K562 (cell line): ENCODE data around the gene PLCB1.

Experiments
- CHD2 ChIP-seq: IDR thresholded peaks from 2 replicates; pipeline ENCODE4 v1.6.1; 2011; ENCODE audit warnings: low read depth, low read length
- E2F3 ChIP-seq: fragments of 250-450 bp; sonication (Bioruptor Pico); IDR thresholded peaks from 2 replicates; pipeline ENCODE4 v1.4.0; 2020; ENCODE audit warnings: mild to moderate bottlenecking
- ELK1 ChIP-seq: sonication (generic); formaldehyde crosslinking; IDR thresholded peaks from 2 replicates; pipeline ENCODE4 v1.8.1; 2022; ENCODE audit warnings: missing genetic modification reagents
- FOXM1 ChIP-seq, 2 experiments: fragments of 450-650 bp in 1 of 2; sonication (generic) in 1 of 2; formaldehyde crosslinking in 1 of 2; IDR thresholded peaks; 2 replicates each; pipeline versions ENCODE4 v1.6.1 to v1.9.0; 2017 to 2022; ENCODE audit warnings: low read depth in 2 of 2, mild to moderate bottlenecking in 2 of 2, missing genetic modification reagents in 1 of 2, moderate library complexity in 1 of 2

GRCh38 chr20:8187740-8188139, 55.7 kb downstream of the PLCB1 start:
- no peak for TF ChIP-seq FOXM1 (IDR thresholded peaks at IDR 0.05; ENCODE audit: low read depth)
- no peak for TF ChIP-seq FOXM1 (CRISPR knock-in tag; IDR thresholded peaks at IDR 0.05; ENCODE audit: low read depth)
- TF ChIP-seq E2F3 (CRISPR knock-in tag), result no peak
- TF ChIP-seq ELK1, result no peak
- TF ChIP-seq CHD2, result no peak
